Right hindlimb (tissue), 1 donor: ENCODE measurements around the gene ANKRD36.
"Not testable (repeated sequence)": the region's sequence is repeated elsewhere in the genome, so short reads cannot be mapped to it uniquely, and the experiment has no call there.

Experiments used
- DNase-seq: peaks from one replicate; pipeline ENCODE4 v3.0.0-alpha.2; 2018

ANKRD36 gene

DNA sequence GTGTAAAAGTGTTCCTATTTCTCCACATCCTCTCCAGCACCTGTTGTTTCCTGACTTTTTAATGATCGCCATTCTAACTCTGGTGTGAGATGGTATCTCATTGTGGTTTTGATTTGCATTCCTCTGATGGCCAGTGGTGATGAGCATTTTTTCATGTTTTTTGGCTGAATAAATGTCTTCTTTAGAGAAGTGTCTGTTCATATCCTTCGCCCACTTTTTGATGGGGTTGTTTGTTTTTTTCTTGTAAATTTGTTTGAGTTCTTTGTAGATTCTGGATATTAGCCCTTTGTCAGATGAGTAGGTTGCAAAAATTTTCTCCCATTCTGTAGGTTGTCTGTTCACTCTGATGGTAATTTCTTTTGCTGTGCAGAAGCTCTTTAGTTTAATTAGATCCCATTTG, 16.1 kb downstream of the ANKRD36 start:
- not testable (repeated sequence) for DNase-seq

DNA sequence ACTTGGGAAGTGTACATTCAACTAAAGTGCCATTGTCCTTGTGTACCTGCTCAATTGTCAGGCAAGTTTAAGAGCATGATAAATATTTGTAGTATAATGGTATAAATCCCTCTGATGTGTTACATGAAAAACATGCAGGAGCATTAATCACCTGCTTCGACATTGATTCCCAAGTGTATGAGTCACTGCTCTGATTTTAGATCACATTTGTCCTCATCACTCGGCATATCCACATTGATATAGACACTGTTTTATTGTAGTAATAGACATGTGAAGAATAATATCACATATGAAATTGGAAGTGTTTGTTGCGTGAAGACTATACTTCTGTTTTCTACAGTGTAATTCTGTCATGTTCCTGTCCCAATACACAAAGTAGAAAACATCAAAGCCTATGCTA, 31.1 kb downstream of the ANKRD36 start:
- not testable (repeated sequence) for DNase-seq

DNA sequence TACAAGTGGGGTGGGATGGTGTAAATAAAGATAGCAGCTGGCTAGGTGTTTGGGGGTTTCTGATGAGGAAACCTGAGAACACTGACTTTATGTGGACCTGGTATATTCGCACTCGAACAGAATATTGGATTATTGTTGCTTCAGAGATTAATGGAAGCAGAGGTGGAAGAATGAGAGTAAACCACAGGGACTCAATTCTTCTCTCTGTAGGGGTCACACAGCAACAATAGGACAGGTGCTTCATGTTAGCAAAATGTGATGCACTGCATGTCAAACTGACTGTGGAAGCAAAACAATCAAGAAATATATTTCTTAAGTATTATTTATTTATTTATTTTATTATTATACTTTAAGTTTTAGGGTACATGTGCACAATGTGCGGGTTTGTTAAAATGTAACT, 53.6 kb downstream of the ANKRD36 start:
- not testable (repeated sequence) for DNase-seq

DNA sequence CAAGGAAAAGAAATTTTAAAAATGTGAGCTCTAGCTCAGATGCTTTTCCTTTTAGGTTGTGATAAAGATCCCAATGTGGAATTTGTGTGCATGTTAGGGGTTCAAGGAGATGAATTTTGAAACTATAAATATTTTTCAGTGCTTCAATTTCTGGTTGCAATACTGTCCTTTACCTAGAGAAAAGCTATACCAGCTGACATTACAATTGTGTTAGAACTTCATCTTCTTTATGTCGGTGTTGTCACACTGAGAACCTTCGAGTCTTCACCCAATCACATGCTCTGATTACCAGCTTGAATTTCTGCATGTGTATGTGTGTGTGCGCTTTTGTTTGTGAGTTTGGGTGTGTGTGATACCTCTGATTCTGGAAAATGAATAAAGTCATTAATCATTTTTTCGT, 55.0 kb downstream of the ANKRD36 start:
- not testable (repeated sequence) for DNase-seq

DNA sequence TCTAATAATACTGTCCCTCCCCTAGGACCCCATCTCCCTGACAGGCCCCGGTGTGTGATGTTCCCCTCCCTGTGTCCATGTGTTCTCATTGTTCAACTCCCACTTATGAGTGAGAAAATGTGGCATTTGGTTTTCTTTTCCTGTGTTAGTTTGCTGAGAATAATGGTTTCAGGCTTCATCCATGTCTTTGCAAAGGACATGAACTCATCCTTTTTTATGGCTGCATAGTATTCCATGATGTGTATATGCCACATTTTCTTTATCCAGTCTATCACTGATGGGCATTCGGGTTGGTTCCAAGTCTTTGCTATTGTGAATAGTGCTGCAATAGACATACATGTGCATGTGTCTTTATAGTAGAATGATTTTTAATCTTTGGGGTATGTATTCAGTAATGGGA, 55.6 kb downstream of the ANKRD36 start:
- not testable (repeated sequence) for DNase-seq

DNA sequence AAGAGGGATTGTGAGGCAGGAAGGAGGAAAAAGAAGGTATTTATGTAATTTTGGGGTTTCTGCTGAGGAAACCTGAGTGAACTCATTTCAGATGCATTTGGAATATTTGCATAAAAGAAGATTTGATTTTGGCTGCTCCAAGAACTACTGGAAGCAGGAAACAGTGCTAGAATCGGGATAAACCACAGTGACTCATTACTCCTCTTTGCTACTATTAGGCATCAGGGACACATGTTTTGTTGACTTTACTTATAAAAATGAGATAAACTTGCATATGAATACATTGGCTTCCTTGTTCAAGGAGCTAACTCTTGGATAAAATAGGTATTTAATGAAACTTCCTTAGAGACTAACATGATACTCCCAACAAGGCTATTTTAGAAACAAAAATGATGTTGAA, 67.4 kb downstream of the ANKRD36 start:
- DNase-seq, result not testable (repeated sequence)

DNA sequence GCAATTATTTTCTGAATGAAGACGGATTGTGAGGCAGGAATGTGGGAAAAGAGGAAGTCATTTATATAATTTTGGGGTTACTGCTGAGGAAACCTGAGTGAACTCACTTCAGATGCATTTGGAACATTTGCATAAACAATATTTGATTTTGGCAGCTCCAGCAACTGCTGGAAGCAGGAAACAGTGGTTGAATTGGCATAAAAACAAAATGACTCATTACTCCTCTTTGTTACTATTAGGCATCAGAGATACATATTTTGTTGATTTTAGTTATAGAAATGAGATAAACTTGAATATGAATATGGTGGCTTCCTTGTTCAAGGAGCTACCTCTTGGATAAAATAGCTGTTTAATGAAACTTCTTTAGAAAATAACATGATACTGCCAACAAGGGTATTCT, 82.4 kb downstream of the ANKRD36 start:
- DNase-seq, result not testable (repeated sequence)

DNA sequence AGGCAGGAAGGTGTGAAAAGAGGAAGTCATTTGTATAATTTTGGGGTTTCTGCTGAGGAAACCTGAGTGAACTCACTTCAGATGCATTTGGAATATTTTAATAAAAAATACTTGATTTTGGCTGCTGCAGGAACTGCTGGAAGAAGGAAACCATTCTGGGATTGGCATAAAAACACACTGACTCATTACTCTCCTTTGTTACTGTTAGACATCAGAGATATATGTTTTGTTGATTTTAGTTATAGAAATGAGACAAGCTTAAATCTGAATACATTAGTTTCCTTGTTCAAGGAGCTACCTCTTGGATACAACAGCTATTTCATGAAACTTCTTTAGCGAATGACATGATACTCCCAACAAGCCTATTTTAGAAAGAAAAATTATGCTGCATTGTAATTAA, 84.3 kb downstream of the ANKRD36 start:
- not testable (repeated sequence) for DNase-seq

DNA sequence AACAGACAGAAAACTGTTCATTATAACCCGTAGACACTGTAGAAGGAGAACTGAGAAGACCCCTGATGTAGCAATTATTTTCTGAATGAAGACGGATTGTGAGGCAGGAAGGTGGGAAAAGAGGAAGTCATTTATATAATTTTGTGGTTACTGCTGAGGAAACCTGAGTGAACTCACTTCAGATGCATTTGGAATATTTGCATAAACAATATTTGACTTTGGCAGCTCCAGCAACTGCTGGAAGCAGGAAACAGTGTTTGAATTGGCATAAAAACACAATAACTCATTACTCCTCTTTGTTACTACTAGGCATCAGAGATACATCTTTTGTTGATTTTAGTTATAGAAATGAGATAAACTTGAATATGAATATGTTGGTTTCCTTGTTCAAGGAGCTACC, 87.9 kb downstream of the ANKRD36 start:
- not testable (repeated sequence) for DNase-seq

DNA sequence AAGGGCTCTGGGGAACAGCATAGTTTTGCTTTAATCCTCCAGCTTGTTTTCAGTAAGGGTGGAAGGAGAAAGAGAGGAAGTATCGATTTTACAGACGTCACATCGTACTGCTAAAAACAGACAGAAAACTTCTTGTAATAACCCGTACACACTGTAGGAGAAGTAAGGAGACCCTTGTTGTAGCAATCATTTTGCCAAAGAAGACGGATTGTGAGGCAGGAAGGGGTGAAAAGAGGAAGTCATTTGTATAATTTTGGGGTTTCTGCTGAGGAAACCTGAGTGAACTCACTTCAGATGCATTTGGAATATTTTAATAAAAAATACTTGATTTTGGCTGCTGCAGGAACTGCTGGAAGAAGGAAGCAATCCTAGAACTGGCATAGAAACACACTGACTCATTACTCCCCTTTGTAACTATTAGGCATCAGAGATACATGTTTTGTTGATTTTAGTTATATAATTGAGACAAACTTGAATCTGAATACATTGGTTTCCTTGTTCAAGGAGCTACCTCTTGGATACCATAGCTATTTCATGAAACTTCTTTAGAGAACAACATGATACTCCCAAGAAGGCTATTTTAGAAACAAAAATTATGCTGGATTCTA, 89.8 kb downstream of the ANKRD36 start:
- not testable (repeated sequence) for DNase-seq

DNA sequence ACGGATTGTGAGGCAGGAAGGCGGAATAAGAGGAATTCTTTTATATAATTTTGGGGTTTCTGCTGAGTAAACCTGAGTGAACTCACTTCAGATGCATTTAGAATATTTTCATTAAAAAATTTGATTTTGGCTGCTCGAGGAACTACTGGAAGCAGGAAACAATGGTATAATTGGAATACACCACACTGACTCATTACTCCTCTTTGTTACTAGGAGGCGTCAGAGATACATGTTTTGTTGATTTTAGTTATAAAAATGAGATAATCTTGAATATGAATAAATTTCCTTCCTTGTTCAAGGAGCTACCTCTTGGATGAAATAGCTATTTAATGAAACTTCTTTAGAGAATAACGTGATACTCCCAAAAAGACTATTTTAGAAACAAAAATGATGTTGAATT, 97.4 kb downstream of the ANKRD36 start:
- no peak for DNase-seq

DNA sequence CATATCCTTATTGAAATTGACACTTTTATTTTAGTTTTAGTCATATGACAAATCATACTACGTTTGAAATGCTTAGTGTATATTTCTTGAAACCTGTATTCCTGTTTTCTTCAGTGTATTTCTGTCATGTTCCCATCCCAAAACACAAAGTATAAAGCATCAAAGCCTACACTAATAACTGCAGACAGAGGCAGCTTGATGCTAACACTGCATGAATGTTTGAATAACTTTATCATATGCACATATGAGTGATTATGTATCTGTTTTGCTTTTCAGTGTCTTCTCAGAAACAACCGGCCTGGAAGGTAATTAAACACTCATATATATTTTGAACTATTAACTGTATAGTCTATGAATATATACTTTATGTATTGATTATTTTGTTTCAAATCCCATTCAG, 102.1 kb downstream of the ANKRD36 start:
- DNase-seq, result not testable (repeated sequence)

DNA sequence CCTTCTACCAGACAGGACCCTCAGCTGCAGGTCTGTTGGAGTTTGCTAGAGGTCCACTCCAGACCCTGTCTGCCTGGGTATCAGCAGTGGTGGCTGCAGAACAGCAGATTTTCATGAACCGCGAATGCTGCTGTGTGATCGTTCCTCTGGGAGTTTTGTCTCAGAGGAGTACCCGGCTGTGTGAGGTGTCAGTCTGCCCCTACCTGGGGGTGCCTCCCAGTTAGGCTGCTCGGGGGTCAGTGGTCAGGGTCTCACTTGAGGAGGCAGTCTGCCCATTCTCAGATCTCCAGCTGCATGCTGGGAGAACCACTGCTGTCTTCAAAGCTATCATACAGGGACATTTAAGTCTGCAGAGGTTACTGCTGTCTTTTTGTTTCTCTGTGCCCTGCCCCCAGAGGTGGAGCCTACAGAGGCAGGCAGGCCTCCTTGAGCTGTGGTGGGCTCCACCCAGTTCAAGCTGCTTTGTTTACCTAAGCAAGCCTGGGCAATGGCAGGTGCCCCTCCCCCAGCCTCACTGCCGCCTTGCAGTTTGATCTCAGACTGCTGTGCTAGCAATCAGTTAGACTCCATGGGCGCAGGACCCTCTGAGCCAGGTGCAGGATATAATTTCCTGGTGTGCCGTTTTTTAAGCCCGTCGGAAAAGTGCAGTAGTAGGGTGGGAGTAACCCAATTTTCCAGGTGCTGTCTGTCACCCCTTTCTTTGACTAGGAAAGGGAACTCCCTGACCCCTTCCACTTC, 118.1 kb downstream of the ANKRD36 start:
- not testable (repeated sequence) for DNase-seq

DNA sequence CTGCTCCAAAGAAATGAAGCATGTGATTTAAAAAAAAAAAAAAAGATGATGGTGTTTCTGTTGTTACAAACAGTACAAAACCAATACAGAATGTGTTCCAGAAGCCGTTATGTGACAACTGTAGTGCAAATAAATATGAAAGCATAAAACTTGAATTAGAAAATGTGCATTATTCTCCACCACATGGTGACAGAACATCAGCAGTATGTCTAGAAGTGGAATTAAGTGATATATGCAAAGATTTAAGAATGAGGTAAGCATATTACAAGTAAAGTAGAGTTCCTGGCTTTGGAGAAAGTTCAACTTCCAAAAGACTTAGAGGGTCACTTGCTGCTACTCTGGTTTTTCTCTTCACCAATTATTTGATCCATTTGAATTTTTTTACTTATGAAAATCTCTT, 120.0 kb downstream of the ANKRD36 start:
- DNase-seq, result not testable (repeated sequence)

DNA sequence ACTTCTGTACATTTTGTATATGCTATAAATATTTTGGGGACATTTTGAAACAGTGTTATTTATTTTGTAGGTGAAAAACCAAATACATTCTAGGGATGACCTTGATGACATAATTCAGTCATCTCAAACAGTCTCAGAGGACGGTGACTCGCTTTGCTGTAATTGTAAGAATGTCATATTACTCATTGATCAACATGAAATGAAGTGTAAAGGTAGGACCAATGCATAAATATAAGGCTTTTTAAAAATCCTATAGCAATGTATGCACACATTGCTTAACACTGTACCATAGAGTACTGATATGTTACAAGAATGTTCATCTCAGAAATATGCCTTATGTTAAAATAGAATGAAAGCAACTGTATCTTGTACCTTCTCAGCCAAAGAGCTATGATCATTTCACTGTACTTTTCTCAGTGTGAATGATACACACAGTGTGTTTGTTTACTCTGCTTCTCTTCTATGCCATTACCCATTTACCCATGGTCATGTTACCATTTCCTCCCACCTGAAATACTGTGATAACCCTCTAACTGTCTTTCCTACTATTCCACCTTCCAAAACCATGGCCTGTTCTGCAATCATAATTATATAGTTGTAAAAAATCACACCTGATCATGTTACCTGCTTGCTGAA, 120.8 kb downstream of the ANKRD36 start:
- DNase-seq, result not testable (repeated sequence)

DNA sequence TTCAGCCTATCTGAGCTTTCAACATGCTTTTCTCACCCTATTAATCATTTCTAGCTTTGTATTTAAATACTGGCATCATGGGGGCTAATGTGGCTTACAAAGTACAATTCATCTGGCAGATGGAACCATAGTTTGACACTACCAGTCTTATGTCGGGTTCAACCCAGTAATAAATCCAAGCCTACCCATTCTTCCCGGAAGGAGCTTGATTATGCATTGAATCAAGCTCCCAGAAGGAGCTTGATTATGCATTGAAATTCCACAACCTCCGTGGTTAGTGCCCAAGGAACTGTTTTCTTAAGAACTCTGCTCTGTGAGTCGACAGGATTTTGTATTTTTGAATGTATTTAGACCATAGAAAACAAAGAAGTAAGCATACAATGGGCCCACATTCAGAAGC, 148.2 kb downstream of the ANKRD36 start:
- DNase-seq, result not testable (repeated sequence)

DNA sequence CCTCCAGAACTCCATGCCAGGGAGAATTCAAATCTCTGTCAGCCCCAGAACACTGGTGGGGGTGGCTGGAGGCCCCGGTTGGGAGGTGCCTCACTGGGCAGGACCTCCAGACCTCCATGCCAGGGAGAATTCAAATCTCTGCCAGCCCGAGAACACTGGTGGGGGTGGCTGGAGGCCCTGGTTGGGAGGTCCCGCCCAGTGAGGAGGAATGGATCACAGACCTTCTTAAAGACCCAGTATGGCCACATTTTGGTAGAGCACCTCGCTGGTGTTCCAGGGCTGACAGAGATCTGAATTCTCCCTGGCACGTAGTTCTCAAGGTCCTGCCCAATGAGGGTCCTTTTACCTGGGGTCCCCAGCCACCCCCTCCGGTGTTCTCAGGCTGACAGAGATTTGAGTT, 153.5 kb downstream of the ANKRD36 start:
- not testable (repeated sequence) for DNase-seq

DNA sequence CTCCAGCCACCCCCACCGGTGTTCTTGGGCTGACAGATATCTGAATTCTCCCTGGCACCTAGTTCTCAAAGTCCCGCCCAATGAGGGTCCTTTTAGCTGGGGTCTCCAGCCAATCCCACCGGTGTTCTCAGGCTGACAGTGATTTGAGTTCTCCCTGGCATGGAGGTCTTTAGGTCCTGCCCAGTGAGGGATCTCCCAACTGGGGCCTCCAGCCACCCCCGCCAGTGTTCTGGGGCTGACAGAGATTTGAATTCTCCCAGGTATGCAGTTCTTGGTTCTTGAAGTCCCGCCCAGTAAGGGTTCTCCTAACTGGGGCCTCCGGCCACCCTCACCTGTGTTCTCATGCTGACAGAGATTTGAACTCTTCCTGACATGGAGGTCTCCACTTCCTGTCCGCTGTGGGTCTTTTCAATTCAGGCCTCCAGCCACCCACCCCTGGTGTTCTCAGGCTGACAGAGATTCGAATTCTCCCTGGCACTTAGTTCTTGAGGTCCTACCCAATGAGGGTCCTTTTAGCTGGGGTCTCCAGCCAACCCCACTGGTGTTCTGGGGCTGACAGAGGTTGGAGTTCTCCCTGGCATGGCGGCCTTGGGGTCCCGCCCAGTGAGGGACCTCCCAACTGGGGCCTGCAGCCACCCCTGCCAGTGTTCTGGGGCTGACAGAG, 154.6 kb downstream of the ANKRD36 start:
- DNase-seq, result no peak

DNA sequence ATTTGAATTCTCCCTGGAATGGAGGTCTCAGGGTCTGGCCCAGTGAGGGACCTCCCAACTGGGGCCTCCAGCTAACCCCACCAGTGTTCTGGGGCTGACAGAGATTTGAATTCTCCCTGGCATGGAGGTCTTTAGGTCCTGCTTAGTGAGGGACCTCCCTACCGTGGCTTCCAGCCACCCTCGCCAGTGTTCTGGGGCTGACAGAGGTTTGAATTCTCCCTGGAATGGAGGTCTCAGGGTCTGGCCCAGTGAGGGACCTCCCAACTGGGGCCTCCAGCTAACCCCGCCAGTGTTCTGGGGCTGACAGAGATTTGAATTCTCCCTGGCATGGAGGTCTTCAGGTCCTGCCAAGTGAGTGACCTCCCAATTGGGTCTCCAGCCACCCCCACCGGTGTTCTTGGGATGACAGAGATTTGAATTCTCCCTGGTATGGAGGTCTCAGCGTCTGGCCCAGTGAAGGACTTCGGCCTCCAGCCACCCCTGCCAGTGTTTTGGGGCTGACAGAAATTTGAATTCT, 155.2 kb downstream of the ANKRD36 start:
- not testable (repeated sequence) for DNase-seq

DNA sequence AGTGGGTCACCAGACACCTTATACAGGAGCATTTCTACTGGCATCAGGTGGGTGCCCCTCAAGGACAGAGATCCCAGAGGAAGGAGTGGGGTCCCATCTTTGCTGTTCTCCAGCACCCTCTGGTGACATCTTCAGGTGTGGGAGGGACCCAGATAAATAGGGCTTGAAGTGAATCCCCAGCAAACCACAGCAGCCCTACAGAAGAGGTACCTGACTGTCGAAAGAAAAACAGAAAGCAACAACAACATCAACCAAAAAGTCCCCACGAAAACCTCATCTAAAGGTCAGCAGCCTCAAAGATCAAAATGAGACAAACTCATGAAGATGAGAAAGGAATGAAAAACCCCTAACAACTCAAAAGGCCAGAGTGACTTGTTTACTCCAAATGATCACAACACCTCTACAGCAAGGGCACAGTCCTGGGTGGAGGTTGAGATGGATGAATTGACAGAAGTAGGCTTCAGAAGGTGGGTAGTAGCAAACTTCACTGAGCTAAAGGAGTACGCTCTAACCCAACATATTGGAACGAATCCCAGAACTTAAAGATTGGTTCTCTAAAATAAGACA, 163.4 kb downstream of the ANKRD36 start:
- DNase-seq, result not testable (repeated sequence)

DNA sequence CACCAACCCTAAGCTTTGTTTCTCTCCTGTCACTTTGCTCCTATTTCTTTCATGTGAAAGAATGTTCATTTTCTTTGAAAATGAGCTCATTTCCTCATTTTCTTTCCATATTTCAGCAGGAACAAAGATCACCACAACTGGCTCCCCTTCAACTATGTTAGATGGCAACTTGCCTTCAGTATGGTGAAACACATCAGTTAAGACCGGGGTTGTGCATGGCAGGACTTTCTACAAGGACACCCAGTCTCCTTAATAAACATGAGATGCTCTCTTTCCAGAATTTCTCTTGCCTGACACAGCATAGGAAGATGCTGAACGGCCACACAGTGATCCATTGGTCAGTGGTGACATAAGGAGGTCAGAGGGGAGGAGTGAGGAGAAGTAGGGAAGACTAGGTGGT, 172.2 kb downstream of the ANKRD36 start:
- DNase-seq, result not testable (repeated sequence)

DNA sequence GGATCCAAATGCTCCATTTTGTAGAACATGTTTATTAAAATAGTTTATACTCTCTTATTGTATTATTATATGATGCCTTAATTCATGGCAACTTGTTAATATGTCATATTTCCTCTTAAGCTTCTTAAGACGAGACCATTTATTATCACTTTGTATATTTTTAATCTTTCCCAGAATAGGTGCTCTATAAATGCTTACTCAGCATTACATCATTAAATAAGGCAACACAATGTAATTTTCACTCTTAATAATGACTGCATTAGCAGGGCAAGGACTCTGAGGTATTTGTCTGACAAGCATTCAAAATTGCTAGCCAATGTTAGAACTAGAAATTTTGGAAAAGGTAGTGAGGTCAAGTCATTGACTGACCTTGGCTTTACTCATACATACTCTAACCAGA, 180.7 kb downstream of the ANKRD36 start:
- not testable (repeated sequence) for DNase-seq
